NCI-H1436 (cell line): ENCODE measurements around the gene TRIM23.
"Not testable (repeated sequence)": the region's sequence is repeated elsewhere in the genome, so short reads cannot be mapped to it uniquely, and the experiment has no call there.

ENCODE experiments used
- DNase-seq: peaks from one replicate; lab custom pipeline; 2025; lab: John Stamatoyannopoulos, UW

TRIM23 gene

DNA sequence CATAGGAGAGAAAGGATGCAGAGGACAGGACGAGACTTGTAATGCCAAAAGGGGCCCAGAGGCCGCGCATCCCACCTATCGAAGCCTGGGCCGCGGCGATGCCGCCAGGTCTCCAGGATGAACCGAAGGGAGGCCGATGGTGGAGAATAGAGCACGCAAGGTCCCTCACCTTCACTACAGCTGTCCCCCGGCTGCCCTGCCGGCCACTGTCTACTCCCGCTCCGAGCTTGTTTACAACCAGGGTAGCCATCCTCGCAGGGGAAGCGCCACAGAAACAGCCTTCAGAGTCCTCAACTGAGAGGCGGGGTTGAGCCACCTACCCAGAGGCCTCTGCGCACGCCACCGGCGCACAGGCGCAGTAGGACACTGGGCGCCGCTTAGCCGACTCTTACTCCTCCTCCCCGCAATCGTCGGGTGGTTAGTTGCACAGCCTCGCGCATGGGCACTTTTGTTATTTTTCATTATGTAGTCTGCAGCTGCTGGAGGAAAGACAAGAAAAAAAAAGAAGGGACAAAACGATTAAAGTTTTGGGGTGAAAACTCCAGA, at the start of gene TRIM23:
Gene TRIM23 (minus strand): TSS at position 309 of the 546 bp plus-strand sequence. CDS start 59 bp downstream, at position 250.
- DNase-seq = peak; percentile 90

- DNase-seq = no peak
These were observed 48.7 kb upstream of the TRIM23 start for GRCh38 chr5:65672796-65673195.

GRCh38 chr5:65668696-65669095, 44.6 kb upstream of the TRIM23 start:
- no peak for DNase-seq

DNA sequence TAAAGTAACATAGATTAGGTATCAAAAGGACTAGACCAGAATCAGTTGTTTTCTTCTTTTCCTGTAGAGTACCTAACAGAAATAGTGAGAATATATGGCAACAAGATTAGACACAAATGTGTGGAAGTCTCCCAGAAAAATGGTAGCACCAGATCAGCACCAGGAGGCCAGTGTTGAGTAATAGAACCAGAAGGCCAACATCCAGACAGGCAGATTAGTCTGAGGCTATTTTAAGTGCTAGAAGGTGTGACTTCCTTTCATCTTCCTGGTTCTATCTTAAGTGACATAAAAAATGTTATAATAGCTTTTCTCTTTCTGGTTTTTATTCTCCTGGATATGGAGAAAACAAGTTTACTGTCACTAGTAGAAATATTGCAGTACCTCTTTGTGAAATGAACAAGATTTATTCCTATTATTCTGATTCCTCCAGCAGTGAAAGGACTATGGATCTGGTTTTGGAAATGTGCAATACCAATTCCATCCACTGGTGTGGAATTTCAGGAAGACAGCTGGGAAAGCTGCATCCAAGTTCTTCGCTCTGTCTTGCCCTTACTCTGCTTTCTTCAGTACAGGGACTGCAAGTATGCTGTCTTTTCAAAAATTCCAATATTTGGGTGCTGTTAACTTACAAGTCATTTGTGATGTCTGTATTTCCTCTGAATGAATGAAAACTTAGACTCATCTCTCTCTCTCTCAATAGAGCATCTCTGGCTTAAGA, 39.8 kb upstream of the TRIM23 start:
- DNase-seq = no peak

DNA sequence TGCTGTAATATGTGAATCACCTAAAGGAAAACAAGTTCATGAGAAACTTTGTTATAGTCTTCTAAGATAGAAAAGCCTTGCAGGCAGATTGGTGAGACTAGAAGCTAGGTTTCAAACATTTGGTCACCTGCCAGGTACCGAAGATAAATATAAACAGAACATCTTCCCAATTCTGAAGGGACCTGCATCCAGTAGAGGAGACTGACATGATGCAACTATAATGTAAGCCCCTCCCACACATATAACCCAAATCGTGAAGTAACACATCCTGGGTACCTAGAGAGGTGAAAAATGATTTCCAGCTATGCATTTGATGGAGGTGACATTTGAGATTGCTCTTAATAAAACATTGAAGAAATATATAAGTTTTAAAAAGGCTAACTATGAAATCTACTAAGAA, 30.6 kb upstream of the TRIM23 start:
- no peak for DNase-seq

- DNase-seq = no peak
These were observed 27.0 kb upstream of the TRIM23 start for GRCh38 chr5:65651144-65651543.

- DNase-seq = no peak
These were observed 23.8 kb upstream of the TRIM23 start for GRCh38 chr5:65647941-65648340.

DNA sequence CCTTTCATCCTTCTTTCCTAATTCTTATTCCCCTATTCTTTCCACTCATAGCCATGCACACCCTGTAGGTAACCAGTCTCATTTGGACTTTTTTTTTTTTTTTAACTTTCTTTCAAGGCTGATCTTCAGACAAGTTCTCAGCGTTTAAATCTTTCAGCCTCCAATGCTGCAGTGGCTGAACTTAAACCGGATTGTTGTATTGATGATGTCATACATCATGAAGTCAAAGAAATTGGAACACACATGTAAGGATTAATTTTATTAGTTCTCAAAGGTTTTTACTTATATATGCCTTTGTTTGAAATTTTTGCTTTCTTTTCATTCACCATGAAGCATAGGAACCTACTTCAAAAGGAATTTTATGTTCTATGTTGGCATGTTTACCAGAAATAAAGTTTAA, 22.8 kb upstream of the TRIM23 start:
- no peak for DNase-seq

GRCh38 chr5:65640240-65640639, 16.1 kb upstream of the TRIM23 start:
- no peak for DNase-seq

DNA sequence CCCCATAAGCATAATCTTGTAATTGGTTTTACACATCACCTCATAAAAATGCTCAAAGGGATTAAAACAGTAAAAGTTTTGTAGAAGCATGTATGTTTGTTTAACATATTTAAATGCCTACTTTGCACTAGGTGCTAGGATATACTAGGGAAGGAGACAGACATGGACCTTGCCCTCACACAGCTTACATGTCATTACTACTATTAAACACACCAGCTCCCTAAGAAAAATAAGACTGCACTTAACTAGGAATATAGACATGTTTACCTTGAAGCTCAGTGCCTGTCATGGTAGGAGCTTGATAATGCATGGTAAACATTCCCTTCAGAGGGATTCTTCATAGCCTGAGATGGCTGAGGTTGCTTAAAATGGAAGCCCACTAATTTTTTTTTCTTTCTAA, 6.8 kb upstream of the TRIM23 start:
- DNase-seq = no peak

- no peak for DNase-seq
These were observed 1.6 kb upstream of the TRIM23 start for GRCh38 chr5:65625743-65626142.

DNA sequence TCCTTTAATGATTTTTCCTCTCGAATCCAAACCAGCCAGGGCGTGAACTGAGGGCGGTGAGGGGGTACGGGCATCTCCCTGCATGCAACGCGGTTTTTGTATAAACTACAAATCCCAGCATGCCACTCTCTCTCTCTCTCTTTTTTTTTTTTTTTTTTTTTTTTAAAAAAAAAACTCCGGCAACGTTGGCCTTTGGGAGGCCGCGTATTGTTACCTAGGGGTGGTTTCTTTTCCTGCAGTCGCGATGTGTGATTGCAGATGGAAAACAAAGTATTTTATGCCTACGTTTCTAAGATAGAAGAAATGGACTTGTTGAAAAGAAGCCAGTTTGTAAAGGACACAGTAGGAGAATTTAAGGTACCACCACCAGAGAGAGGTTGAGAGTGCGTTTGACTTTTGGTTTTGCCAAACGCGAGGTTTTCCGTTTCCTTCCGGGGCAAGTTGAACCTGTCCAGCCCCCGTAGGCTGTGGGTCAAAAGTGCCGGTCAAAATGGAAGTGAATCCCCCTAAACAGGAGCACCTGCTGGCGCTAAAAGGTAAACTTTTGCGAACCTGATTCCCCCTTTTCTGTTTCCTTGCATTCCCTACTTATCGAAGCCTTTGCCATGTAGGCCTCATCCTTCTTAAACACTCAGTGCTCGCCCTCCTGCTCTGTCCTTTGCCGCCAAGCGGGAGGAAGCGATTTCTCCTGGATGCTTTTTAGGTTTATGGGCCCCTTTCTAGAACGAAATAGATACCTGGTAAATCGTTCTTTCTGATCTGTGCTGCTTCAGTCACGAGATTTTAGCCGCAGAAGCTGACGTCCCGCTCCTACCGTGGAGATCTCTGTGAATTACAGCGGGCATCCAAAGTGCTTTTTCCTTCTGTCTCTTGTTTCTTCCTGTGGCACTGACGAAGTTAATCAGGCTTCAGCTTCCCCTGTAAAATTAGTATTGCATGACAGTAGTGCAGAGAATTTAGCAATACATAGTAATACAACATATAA, 730 bp upstream of the TRIM23 start, which contains the start of the genes SHLD3 and TRAPPC13:
Gene SHLD3 (plus strand): TSS at position 457 of the 985 bp plus-strand sequence. CDS start 4,561 bp downstream, outside the sequence.
Gene TRAPPC13 (plus strand): TSS at position 457 of the 985 bp plus-strand sequence. CDS start 34 bp downstream, at position 491.
- peak; percentile 84 for DNase-seq

- no peak for DNase-seq
These were observed 651 bp downstream of the TRIM23 start for GRCh38 chr5:65623482-65623881.

DNA sequence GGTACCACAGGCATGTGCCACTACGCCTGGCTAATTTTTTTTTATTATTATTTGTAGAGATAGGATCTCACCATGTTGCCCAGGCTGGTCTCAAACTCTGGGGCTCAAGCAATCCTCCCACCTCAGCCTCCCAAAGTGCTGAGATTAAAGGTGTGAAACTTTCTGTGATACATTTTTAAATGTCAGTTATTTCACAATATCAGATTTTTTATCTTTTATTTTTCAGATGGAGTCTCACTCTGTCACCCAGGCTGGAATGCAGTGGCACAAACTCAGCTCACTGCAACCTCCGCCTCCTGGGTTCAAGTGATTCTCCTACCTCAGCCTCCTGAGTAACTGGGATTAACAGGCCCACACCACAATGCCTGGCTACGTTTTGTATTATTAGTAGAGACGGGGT, 2.2 kb downstream of the TRIM23 start:
- not testable (repeated sequence) for DNase-seq

- DNase-seq = no peak
These were observed 4.1 kb downstream of the TRIM23 start for GRCh38 chr5:65620021-65620420.

DNA sequence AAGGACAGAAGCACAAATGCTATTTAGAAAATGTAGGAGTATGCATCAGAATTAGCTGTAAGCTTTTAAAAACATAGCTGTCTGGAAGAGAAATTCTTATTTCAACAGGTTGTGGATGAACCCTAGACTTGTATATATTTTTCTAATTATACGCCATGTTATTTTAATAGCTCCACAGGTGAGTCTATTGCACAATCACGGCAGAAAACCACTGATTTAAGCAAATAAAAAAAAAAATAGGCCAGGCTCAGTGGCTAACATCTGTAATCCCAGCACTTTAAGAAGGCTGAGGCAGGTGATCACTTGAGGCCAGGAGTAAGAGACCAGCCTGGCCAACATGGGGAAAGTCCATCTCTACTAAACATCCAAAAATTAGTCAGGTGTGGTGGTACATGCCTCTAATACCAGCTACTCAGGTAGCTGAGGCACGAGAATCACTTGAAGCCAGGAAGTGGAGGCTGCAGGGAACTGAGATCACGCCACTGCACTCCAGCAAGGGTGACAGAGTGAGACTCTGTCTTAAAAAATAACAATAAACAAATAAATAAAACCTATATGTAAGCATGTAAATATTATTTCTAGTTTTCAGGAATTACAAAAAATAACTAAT, 11.7 kb downstream of the TRIM23 start:
- DNase-seq = no peak

- peak; percentile 78 for DNase-seq
These were observed 12.6 kb downstream of the TRIM23 start for GRCh38 chr5:65611524-65611923.

GRCh38 chr5:65601761-65602160, 22.4 kb downstream of the TRIM23 start:
- DNase-seq = not testable (repeated sequence)

DNA sequence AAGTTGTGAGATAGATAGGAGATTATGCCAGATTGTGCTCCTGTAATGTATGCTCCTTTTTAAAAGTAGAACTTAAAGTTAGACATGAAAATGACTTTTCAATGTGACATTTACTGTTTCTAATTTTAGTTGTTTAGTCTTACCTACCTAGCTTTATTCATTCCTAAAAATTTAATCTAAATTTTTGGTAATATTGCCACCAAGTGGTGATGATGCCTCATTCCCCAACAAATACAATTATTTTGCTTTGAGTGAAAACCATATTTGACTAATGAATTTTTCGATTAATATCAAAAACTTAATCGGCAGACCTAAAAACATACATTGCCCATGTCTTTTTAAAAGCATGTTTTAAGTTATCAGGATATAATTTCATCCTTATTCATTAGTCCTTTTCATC, 35.4 kb downstream of the TRIM23 start:
- no peak for DNase-seq

DNA sequence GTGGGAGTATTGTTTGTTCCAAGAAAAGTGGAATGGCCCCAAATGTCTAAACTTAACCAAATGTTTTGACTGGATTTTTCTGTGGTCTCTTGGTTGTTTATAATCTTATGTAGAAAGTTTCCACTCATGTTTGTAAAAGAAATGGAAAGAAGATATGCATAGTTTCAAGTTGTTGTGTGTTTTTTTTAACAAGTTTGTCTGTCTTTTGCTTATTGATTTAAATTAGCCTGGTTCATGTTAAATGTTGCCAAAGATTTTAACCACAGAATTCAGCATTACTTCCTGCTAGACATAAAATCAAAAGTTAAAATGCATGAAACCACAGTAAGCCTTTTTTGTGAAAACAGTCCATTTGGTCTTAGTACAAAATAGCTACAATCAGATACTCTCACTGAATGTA, 47.0 kb downstream of the TRIM23 start:
- DNase-seq = no peak

DNA sequence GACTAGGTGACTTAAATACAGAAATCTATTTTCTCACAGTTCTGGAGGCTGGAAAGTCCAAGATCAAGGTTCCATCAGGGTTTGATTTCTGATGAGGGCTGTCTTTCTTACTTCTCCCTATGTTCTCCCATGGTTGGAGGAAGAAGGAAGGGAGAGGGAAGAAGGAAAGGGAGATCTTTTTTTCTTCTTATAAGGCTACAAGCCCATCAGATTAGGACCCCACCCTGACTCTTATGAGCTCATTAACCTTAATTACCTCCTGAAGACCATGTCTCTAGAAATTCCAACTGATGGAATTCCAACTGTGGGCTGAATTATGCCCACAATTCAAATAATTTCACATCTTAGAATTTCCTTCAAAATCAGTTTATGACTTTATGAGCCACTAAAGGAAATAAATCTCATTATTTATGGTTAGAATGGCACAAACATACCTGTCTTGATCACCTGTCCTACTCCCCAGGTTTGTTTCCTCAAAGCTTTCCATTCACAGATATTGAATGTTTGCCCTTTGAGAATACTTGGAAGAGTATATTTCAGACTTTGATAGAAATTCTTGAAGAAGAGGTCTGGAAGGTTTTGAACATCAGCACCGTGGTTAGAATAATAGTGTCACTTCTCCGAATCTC, 53.4 kb downstream of the TRIM23 start:
- no peak for DNase-seq

DNA sequence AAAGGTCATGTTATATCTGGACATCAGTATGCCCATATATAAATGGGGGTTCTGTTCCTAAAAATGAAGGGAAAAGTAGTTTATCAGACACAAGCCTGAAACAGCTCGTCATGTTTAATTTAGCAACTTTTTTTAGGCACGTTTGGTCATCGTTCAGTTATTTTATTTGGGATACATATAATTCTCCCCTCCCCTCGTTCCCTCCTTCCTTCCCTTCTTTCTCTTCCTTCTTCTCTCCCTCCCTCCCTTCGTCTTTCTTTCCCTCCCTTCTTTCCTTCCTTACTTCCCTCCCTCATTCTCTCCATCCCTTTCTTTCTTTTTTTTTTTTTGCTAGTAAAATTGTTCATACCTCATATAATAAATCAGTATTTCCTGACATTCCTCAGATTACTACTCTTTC, 57.6 kb downstream of the TRIM23 start:
- DNase-seq = no peak
